ENCODE measurements around the gene TMOD3.

The TMOD3 gene

GRCh38 chr15:51889486-51889885 is 60.0 kb downstream of the TMOD3 start:
- no peaks in the 10 kb centered on the region for H3K27me3 ChIP-seq (ENCODE audit: control insufficient read depth in 5 of 5, insufficient read depth in 4 of 5, low read length in 5 of 5)
- no peaks in the 10 kb centered on the region for H3K9me3 ChIP-seq (ENCODE audit: control insufficient read depth in 5 of 5, low read length in 5 of 5)
- no peak overlapping the region for H3K9ac ChIP-seq (ENCODE audit: low read length in 5 of 5)
- peaks cover 3 to 22% (median 16%) of the 10 kb centered on the region in 5 donors for H3K36me3 ChIP-seq (ENCODE audit: control insufficient read depth in 5 of 5, insufficient read depth in 5 of 5, low read length in 5 of 5)
- H3K4me3 ChIP-seq (ENCODE audit: low read depth in 1 of 5, low read length in 5 of 5) = no peak overlapping the region
- no peak overlapping the region for H3K27ac ChIP-seq (ENCODE audit: low read depth, low read length)
- peaks cover 0 to 9% (median 1%) of the 10 kb centered on the region in 5 donors for H3K4me1 ChIP-seq (ENCODE audit: control insufficient read depth in 5 of 5, insufficient read depth in 5 of 5, low read length in 5 of 5)

- Histone ChIP-seq H3K4me3 (ENCODE audit: low read depth in 1 of 5, low read length in 5 of 5) (no peak overlapping the region), H3K9me3 (ENCODE audit: control insufficient read depth in 5 of 5, low read length in 5 of 5) (no peaks in the 10 kb centered on the region), H3K27ac (ENCODE audit: low read depth, low read length) (no peak overlapping the region), H3K9ac (ENCODE audit: low read length in 5 of 5) (no peak overlapping the region), H3K4me1 (ENCODE audit: control insufficient read depth in 5 of 5, insufficient read depth in 5 of 5, low read length in 5 of 5) (no peaks in the 10 kb centered on the region), H3K36me3 (ENCODE audit: control insufficient read depth in 5 of 5, insufficient read depth in 5 of 5, low read length in 5 of 5) (peaks cover 31 to 60% (median 50%) of the 10 kb centered on the region in 5 donors), H3K27me3 (ENCODE audit: control insufficient read depth in 5 of 5, insufficient read depth in 4 of 5, low read length in 5 of 5) (no peaks in the 10 kb centered on the region)
Measured at GRCh38 chr15:51904421-51904820, 75.0 kb downstream of the TMOD3 start.

GRCh38 chr15:51904931-51905330 is 75.5 kb downstream of the TMOD3 start:
- Histone ChIP-seq H3K27ac (ENCODE audit: low read depth, low read length) (no peak overlapping the region), H3K4me1 (ENCODE audit: control insufficient read depth in 5 of 5, insufficient read depth in 5 of 5, low read length in 5 of 5) (no peaks in the 10 kb centered on the region), H3K36me3 (ENCODE audit: control insufficient read depth in 5 of 5, insufficient read depth in 5 of 5, low read length in 5 of 5) (peaks cover 30 to 59% (median 47%) of the 10 kb centered on the region in 5 donors), H3K9ac (ENCODE audit: low read length in 5 of 5) (no peak overlapping the region), H3K27me3 (ENCODE audit: control insufficient read depth in 5 of 5, insufficient read depth in 4 of 5, low read length in 5 of 5) (no peaks in the 10 kb centered on the region), H3K9me3 (ENCODE audit: control insufficient read depth in 5 of 5, low read length in 5 of 5) (no peaks in the 10 kb centered on the region), H3K4me3 (ENCODE audit: low read depth in 1 of 5, low read length in 5 of 5) (no peak overlapping the region)

GRCh38 chr15:51907136-51907862 is 77.8 kb downstream of the TMOD3 start:
- H3K9me3 ChIP-seq (ENCODE audit: control insufficient read depth in 5 of 5, low read length in 5 of 5) = no peaks in the 10 kb centered on the region
- no peak overlapping the region for H3K27ac ChIP-seq (ENCODE audit: low read depth, low read length)
- no peak overlapping the region for H3K4me3 ChIP-seq (ENCODE audit: low read depth in 1 of 5, low read length in 5 of 5)
- no peak overlapping the region for H3K9ac ChIP-seq (ENCODE audit: low read length in 5 of 5)
- H3K4me1 ChIP-seq (ENCODE audit: control insufficient read depth in 5 of 5, insufficient read depth in 5 of 5, low read length in 5 of 5) = peaks cover 0 to 4% (median 0%) of the 10 kb centered on the region in 5 donors
- H3K27me3 ChIP-seq (ENCODE audit: control insufficient read depth in 5 of 5, insufficient read depth in 4 of 5, low read length in 5 of 5) = no peaks in the 10 kb centered on the region
- H3K36me3 ChIP-seq (ENCODE audit: control insufficient read depth in 5 of 5, insufficient read depth in 5 of 5, low read length in 5 of 5) = peaks cover 8 to 44% (median 35%) of the 10 kb centered on the region in 5 donors

- H3K4me1 ChIP-seq (ENCODE audit: control insufficient read depth in 5 of 5, insufficient read depth in 5 of 5, low read length in 5 of 5) = peaks cover 0 to 4% (median 0%) of the 10 kb centered on the region in 5 donors
- peaks cover 8 to 43% (median 34%) of the 10 kb centered on the region in 5 donors for H3K36me3 ChIP-seq (ENCODE audit: control insufficient read depth in 5 of 5, insufficient read depth in 5 of 5, low read length in 5 of 5)
- no peak overlapping the region for H3K9ac ChIP-seq (ENCODE audit: low read length in 5 of 5)
- no peak overlapping the region for H3K4me3 ChIP-seq (ENCODE audit: low read depth in 1 of 5, low read length in 5 of 5)
- no peaks in the 10 kb centered on the region for H3K27me3 ChIP-seq (ENCODE audit: control insufficient read depth in 5 of 5, insufficient read depth in 4 of 5, low read length in 5 of 5)
- H3K9me3 ChIP-seq (ENCODE audit: control insufficient read depth in 5 of 5, low read length in 5 of 5) = no peaks in the 10 kb centered on the region
- no peak overlapping the region for H3K27ac ChIP-seq (ENCODE audit: low read depth, low read length)
Measured at GRCh38 chr15:51908316-51908715, 78.9 kb downstream of the TMOD3 start.

- Histone ChIP-seq H3K27me3 (ENCODE audit: control insufficient read depth in 5 of 5, insufficient read depth in 4 of 5, low read length in 5 of 5) (no peaks in the 10 kb centered on the region), H3K36me3 (ENCODE audit: control insufficient read depth in 5 of 5, insufficient read depth in 5 of 5, low read length in 5 of 5) (peaks cover 7 to 36% (median 28%) of the 10 kb centered on the region in 5 donors)
Measured at GRCh38 chr15:51909584-51909983, 80.1 kb downstream of the TMOD3 start.

GRCh38 chr15:51912528-51912927 is 83.1 kb downstream of the TMOD3 start:
- no peak overlapping the region for H3K4me3 ChIP-seq (ENCODE audit: low read depth in 1 of 5, low read length in 5 of 5)
- H3K27me3 ChIP-seq (ENCODE audit: control insufficient read depth in 5 of 5, insufficient read depth in 4 of 5, low read length in 5 of 5) = no peaks in the 10 kb centered on the region
- H3K27ac ChIP-seq (ENCODE audit: low read depth, low read length) = no peak overlapping the region
- H3K9me3 ChIP-seq (ENCODE audit: control insufficient read depth in 5 of 5, low read length in 5 of 5) = no peaks in the 10 kb centered on the region
- H3K36me3 ChIP-seq (ENCODE audit: control insufficient read depth in 5 of 5, insufficient read depth in 5 of 5, low read length in 5 of 5) = peaks cover 3 to 38% (median 19%) of the 10 kb centered on the region in 5 donors
- no peak overlapping the region for H3K9ac ChIP-seq (ENCODE audit: low read length in 5 of 5)
- H3K4me1 ChIP-seq (ENCODE audit: control insufficient read depth in 5 of 5, insufficient read depth in 5 of 5, low read length in 5 of 5) = peaks cover 0 to 4% (median 0%) of the 10 kb centered on the region in 5 donors

More at GRCh38 chr15:51909584-51909983, 80.1 kb downstream of the TMOD3 start:
- no peak overlapping the region for H3K4me3 ChIP-seq (ENCODE audit: low read depth in 1 of 5, low read length in 5 of 5)
- peaks cover 0 to 4% (median 0%) of the 10 kb centered on the region in 5 donors for H3K4me1 ChIP-seq (ENCODE audit: control insufficient read depth in 5 of 5, insufficient read depth in 5 of 5, low read length in 5 of 5)
- H3K9me3 ChIP-seq (ENCODE audit: control insufficient read depth in 5 of 5, low read length in 5 of 5) = no peaks in the 10 kb centered on the region
- no peak overlapping the region for H3K9ac ChIP-seq (ENCODE audit: low read length in 5 of 5)
- H3K27ac ChIP-seq (ENCODE audit: low read depth, low read length) = no peak overlapping the region

- H3K36me3 ChIP-seq (ENCODE audit: control insufficient read depth in 5 of 5, insufficient read depth in 5 of 5, low read length in 5 of 5) = peaks cover 14 to 59% (median 20%) of the 10 kb centered on the region in 5 donors
- no peaks in the 10 kb centered on the region for H3K27me3 ChIP-seq (ENCODE audit: control insufficient read depth in 5 of 5, insufficient read depth in 4 of 5, low read length in 5 of 5)
- no peak overlapping the region for H3K9ac ChIP-seq (ENCODE audit: low read length in 5 of 5)
- no peak overlapping the region for H3K4me3 ChIP-seq (ENCODE audit: low read depth in 1 of 5, low read length in 5 of 5)
- no peaks in the 10 kb centered on the region for H3K4me1 ChIP-seq (ENCODE audit: control insufficient read depth in 5 of 5, insufficient read depth in 5 of 5, low read length in 5 of 5)
- no peaks in the 10 kb centered on the region for H3K9me3 ChIP-seq (ENCODE audit: control insufficient read depth in 5 of 5, low read length in 5 of 5)
- H3K27ac ChIP-seq (ENCODE audit: low read depth, low read length) = no peak overlapping the region
Measured at GRCh38 chr15:51917493-51917892, 88.0 kb downstream of the TMOD3 start.

GRCh38 chr15:51924156-51925068 is 95.0 kb downstream of the TMOD3 start:
- Histone ChIP-seq H3K27me3 (ENCODE audit: control insufficient read depth in 5 of 5, insufficient read depth in 4 of 5, low read length in 5 of 5) (no peaks in the 10 kb centered on the region), H3K27ac (ENCODE audit: low read depth, low read length) (no peak overlapping the region), H3K9ac (ENCODE audit: low read length in 5 of 5) (no peak overlapping the region), H3K4me1 (ENCODE audit: control insufficient read depth in 5 of 5, insufficient read depth in 5 of 5, low read length in 5 of 5) (no peaks in the 10 kb centered on the region), H3K9me3 (ENCODE audit: control insufficient read depth in 5 of 5, low read length in 5 of 5) (no peaks in the 10 kb centered on the region), H3K36me3 (ENCODE audit: control insufficient read depth in 5 of 5, insufficient read depth in 5 of 5, low read length in 5 of 5) (peaks cover 4 to 52% (median 37%) of the 10 kb centered on the region in 5 donors), H3K4me3 (ENCODE audit: low read depth in 1 of 5, low read length in 5 of 5) (no peak overlapping the region)

GRCh38 chr15:51926809-51927208 is 97.4 kb downstream of the TMOD3 start:
- H3K4me1 ChIP-seq (ENCODE audit: control insufficient read depth in 5 of 5, insufficient read depth in 5 of 5, low read length in 5 of 5) = no peaks in the 10 kb centered on the region
- H3K9ac ChIP-seq (ENCODE audit: low read length in 5 of 5) = no peak overlapping the region
- no peak overlapping the region for H3K4me3 ChIP-seq (ENCODE audit: low read depth in 1 of 5, low read length in 5 of 5)
- H3K27ac ChIP-seq (ENCODE audit: low read depth, low read length) = no peak overlapping the region
- peaks cover 2 to 50% (median 28%) of the 10 kb centered on the region in 5 donors for H3K36me3 ChIP-seq (ENCODE audit: control insufficient read depth in 5 of 5, insufficient read depth in 5 of 5, low read length in 5 of 5)
- no peaks in the 10 kb centered on the region for H3K27me3 ChIP-seq (ENCODE audit: control insufficient read depth in 5 of 5, insufficient read depth in 4 of 5, low read length in 5 of 5)
- H3K9me3 ChIP-seq (ENCODE audit: control insufficient read depth in 5 of 5, low read length in 5 of 5) = no peaks in the 10 kb centered on the region

Data from subcutaneous abdominal adipose tissue (tissue), 5 donors.